SK-N-MC (cell line): ENCODE results near the gene SELP.

Experiments used
- EZH2 ChIP-seq: fragments of 200-600 bp; sonication (generic); IDR thresholded peaks from one replicate; pipeline ENCODE4 v1.6.1; 2017; ENCODE audit warnings: antibody characterized with exemption
- POLR2AphosphoS5 ChIP-seq: IDR thresholded peaks from 2 replicates; pipeline ENCODE4 v1.6.1; 2012; ENCODE audit warnings: mild to moderate bottlenecking, low read depth, low read length, borderline replicate concordance

DNA sequence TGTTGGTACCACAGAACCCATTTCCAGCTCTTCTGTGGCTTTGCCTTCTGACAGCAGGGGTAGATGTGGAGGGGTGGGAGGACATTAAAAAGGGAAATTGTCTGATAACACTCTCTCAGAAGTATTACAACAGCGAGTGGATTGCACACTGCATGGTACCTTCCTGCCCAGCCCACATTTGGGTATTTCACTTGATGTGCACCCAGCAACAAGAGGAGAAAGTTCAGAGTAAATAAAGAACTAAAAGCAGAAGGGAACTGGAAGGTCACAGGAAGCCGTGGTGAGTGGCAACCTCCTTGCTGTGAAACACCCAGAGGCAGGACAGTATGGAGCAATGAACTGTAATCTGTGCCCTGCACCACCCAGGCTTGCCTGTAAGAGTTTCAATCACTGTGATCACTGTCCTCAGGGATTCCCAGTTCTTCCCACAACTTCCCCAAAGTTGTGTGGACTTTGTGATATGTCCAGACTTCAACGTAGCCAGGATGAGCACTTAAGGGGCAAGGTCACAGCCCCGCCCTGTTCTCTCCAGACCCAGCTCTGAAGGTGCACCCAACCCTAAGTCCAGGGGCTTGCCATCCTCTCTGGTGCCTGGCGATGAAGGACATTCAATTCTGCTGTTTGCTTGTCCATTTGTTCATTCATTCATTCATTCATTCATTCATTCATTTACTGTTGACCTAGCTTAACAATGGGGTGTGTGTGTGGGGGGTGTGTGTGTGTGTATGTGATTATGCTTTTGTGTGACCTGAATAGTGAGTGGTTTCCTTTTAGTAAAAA lies 25.0 kb downstream of the SELP start:
- TF ChIP-seq EZH2, result no peak
- TF ChIP-seq POLR2AphosphoS5, result no peak
